GM21576 (cell line): ENCODE results near the gene PLEKHA4.
"Not testable (repeated sequence)": the region's sequence is repeated elsewhere in the genome, so short reads cannot be mapped to it uniquely, and the experiment has no call there.

Experiments
- ATAC-seq: cut with Tn5 transposase; IDR thresholded peaks from one replicate; pipeline ENCODE4 v1.9.1; 2021; ENCODE audit warnings: mild to moderate bottlenecking, moderate library complexity; ENCODE audit not compliant: unreplicated experiment

The PLEKHA4 gene

GRCh38 chr19:48867123-48867745 lies 1.2 kb downstream of the PLEKHA4 start:
- ATAC-seq = no peak

- no peak for ATAC-seq
Measured at GRCh38 chr19:48866692-48867091, 1.7 kb downstream of the PLEKHA4 start.

GRCh38 chr19:48862827-48863226 lies 5.6 kb downstream of the PLEKHA4 start:
- ATAC-seq = no peak

GRCh38 chr19:48861313-48861712 lies 7.1 kb downstream of the PLEKHA4 start:
- ATAC-seq = no peak

GRCh38 chr19:48859711-48860572 lies 8.5 kb downstream of the PLEKHA4 start:
- ATAC-seq = no peak

GRCh38 chr19:48858984-48859710 lies 9.3 kb downstream of the PLEKHA4 start:
- ATAC-seq = peak; percentile 69

GRCh38 chr19:48856921-48857320 lies 11.5 kb downstream of the PLEKHA4 start:
- ATAC-seq = no peak

- no peak for ATAC-seq
Measured at GRCh38 chr19:48854103-48854502, 14.3 kb downstream of the PLEKHA4 start.

- ATAC-seq = no peak
Measured at GRCh38 chr19:48853483-48853882, 14.9 kb downstream of the PLEKHA4 start.

GRCh38 chr19:48852292-48852691 lies 16.1 kb downstream of the PLEKHA4 start:
- no peak for ATAC-seq

- ATAC-seq = not testable (repeated sequence)
Measured at GRCh38 chr19:48846659-48847058, 21.8 kb downstream of the PLEKHA4 start.

GRCh38 chr19:48845384-48845783 lies 23.0 kb downstream of the PLEKHA4 start:
- ATAC-seq = no peak

GRCh38 chr19:48844472-48844871 lies 23.9 kb downstream of the PLEKHA4 start:
- ATAC-seq = no peak

GRCh38 chr19:48842789-48843162 lies 25.6 kb downstream of the PLEKHA4 start:
- no peak for ATAC-seq

GRCh38 chr19:48841571-48841970 lies 26.8 kb downstream of the PLEKHA4 start:
- no peak for ATAC-seq

GRCh38 chr19:48841047-48841446 lies 27.4 kb downstream of the PLEKHA4 start:
- ATAC-seq = no peak

GRCh38 chr19:48837687-48838086 lies 30.7 kb downstream of the PLEKHA4 start:
- no peak for ATAC-seq

- ATAC-seq = peak; percentile 49
Measured at GRCh38 chr19:48837051-48837524, 31.3 kb downstream of the PLEKHA4 start.

GRCh38 chr19:48836089-48837017 lies 32.1 kb downstream of the PLEKHA4 start, which contains the start of gene HSD17B14:
Gene HSD17B14, minus strand, starts transcription at chr19:48836491. Its CDS starts 80 bp downstream, at chr19:48836411.
- ATAC-seq = no peak

GRCh38 chr19:48835734-48836088 lies 32.7 kb downstream of the PLEKHA4 start:
- peak; percentile 71 for ATAC-seq
